ENCODE data around the gene ZNF236.

DNA sequence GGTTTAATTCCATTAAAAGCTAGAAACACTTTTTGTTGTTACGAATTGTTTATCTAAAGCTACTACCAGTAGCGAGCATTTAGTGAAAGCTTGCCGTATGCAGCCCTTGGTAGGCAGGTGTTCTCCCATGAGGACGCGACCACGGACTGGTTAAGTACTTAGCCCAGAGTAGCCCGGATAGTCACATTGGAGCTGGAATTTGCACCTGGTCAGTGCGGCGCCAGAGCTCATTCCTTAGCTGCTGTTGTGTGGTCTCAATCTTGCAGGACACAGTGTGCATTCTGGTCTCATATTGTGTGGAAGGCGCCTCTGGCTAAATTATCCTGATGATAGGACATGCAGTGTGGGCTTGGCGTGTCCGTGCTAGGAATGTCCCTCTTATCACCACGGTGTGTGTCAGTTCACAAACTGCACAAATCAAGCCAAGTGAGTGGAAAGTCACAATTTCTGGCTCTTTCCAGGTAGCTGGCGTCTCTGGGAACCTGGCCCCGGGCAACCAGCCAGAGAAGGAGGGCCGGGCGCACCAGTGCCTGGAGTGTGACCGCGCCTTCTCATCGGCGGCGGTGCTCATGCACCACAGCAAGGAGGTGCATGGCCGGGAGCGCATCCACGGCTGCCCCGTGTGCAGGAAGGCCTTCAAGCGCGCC is 133.3 kb downstream of the ZNF236 start:
- TF ChIP-seq, protein P1, sequence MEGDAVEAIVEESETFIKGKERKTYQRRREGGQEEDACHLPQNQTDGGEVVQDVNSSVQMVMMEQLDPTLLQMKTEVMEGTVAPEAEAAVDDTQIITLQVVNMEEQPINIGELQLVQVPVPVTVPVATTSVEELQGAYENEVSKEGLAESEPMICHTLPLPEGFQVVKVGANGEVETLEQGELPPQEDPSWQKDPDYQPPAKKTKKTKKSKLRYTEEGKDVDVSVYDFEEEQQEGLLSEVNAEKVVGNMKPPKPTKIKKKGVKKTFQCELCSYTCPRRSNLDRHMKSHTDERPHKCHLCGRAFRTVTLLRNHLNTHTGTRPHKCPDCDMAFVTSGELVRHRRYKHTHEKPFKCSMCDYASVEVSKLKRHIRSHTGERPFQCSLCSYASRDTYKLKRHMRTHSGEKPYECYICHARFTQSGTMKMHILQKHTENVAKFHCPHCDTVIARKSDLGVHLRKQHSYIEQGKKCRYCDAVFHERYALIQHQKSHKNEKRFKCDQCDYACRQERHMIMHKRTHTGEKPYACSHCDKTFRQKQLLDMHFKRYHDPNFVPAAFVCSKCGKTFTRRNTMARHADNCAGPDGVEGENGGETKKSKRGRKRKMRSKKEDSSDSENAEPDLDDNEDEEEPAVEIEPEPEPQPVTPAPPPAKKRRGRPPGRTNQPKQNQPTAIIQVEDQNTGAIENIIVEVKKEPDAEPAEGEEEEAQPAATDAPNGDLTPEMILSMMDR (IDR thresholded peaks at IDR 0.05; ENCODE audit: low read length), result no peak
- no peak for TF ChIP-seq EZH2 (IDR thresholded peaks at IDR 0.05; ENCODE audit: borderline replicate concordance, low read length)
